Left ventricle myocardium inferior (tissue), 1 donor: Measurements from ENCODE around the gene BCAR3. TPM values are rescaled to one million over a fixed set of nuclear protein-coding genes. Genes with fewer than 3 reads are reported as not detected.

Experiments used
- DNase-seq: peaks from one replicate; pipeline ENCODE4 v3.0.0-alpha.2; 2020
- H3K27ac ChIP-seq: fragments of 200-600 bp; replicated peaks from 2 replicates; pipeline ENCODE4 v1.8.0; 2021
- H3K27me3 ChIP-seq: fragments of 200-600 bp; 2 replicates; pipeline ENCODE4 v1.8.0; 2021; ENCODE audit warnings: low read depth
- H3K36me3 ChIP-seq: fragments of 200-600 bp; 2 replicates; pipeline ENCODE4 v1.8.0; 2021
- H3K4me1 ChIP-seq: fragments of 200-600 bp; 2 replicates; pipeline ENCODE4 v1.8.0; 2021
- H3K4me3 ChIP-seq: fragments of 200-600 bp; 2 replicates; pipeline ENCODE4 v1.8.0; 2021; ENCODE audit warnings: mild to moderate bottlenecking, moderate library complexity
- H3K9me3 ChIP-seq: fragments of 200-600 bp; replicated peaks from 2 replicates; pipeline ENCODE4 v1.8.0; 2021
- intact Hi-C: fragments of 100-400 bp; cut with micrococcal nuclease; formaldehyde crosslinking; loops from one replicate; pipeline ENCODE4 v1.11.0; 2022
- total RNA-seq: library from RNA; stranded (reverse); fragmentation: NEBNext Ultra II Directional; extraction: Animal tissue kit (Norgen Biotek cat#: 25700); gene quantifications from one replicate; pipeline ENCODE4 v1.2.1, GENCODE V29; 2021
- TF ChIP-seq, protein P1 (sequence below): fragments of 200-600 bp; IDR thresholded peaks from 2 replicates; pipeline ENCODE4 v1.8.0; 2021; ENCODE audit warnings: antibody characterized with exemption, mild to moderate bottlenecking, borderline replicate concordance
- donor health status: DM: no; HTN: yes; CAD: no; lungs with severe emphysema.

Gene BCAR3
- total RNA-seq, 1 donor from 2014 or later = 23.5 TPM

DNA sequence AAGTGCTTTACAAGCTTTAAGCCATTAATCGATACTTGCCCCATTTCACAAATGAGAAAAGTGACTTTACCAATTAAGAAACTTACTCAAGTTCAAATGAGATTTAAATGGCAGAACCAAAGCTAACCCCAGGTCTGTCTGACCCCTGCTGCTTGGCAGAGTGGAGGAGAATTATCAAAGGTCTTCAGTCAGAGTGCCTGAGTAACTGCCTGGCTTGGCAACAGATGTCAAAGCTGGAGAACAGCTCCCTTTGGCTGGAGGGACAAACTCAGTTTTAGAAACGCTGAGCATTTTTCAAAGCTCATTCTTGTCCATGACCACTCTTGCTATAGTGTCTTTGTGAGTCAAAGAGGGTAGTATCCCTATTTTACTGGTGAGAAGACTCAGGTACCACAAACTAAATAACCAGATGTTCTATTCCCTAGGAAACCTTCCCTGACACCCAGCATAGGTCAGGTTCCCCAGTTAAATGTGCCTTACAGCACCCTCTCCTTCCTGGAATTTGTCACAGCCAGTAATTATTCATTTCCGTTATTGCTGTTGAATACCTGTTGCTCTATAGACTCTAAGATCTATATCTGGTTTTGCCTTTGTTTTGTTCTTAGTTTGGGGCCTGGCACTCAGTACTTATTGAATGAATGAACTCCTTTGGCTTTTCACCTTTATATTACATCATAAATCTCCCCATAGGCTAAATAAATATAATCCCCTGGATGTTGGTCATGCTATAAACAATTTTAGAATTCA lies 5.0 kb upstream of the BCAR3 start:
- no peak overlapping the region for H3K27ac ChIP-seq
- H3K4me1 ChIP-seq = peaks cover 21% of the 10 kb centered on the region
- TF ChIP-seq, protein P1, sequence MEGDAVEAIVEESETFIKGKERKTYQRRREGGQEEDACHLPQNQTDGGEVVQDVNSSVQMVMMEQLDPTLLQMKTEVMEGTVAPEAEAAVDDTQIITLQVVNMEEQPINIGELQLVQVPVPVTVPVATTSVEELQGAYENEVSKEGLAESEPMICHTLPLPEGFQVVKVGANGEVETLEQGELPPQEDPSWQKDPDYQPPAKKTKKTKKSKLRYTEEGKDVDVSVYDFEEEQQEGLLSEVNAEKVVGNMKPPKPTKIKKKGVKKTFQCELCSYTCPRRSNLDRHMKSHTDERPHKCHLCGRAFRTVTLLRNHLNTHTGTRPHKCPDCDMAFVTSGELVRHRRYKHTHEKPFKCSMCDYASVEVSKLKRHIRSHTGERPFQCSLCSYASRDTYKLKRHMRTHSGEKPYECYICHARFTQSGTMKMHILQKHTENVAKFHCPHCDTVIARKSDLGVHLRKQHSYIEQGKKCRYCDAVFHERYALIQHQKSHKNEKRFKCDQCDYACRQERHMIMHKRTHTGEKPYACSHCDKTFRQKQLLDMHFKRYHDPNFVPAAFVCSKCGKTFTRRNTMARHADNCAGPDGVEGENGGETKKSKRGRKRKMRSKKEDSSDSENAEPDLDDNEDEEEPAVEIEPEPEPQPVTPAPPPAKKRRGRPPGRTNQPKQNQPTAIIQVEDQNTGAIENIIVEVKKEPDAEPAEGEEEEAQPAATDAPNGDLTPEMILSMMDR = no peak
- H3K27me3 ChIP-seq = no peaks in the 10 kb centered on the region
- no peak overlapping the region for H3K4me3 ChIP-seq
- no peaks in the 10 kb centered on the region for H3K9me3 ChIP-seq
- no peaks in the 10 kb centered on the region for H3K36me3 ChIP-seq
- no peak for DNase-seq
- intact Hi-C loops = loop anchor here (10.0 kb wide), 1 partner anchor 52 kb away; no protein-coding TSS in a partner anchor

DNA sequence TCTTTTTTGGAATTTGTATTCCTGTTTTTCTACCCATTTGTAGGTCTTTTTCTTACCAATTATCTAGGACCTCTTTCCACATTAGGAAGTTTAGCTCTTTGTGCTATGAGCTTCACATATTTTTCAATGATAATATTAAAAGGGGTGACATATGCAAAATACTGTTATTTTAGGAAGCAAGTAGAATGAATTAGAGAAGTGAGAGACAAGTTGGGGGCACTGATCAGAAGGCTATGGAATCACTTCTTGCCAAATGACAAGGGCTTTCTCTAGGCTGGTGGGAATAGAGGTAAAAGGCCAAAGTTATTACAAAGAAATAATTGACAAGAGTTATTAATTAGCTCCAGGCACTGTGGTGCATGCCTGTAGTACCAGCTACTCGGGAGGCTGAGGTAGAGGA lies 4.3 kb upstream of the BCAR3 start:
- H3K27me3 ChIP-seq = no peaks in the 10 kb centered on the region
- intact Hi-C loops = loop anchor here (10.0 kb wide), 1 partner anchor 51 kb away; no protein-coding TSS in a partner anchor

DNA sequence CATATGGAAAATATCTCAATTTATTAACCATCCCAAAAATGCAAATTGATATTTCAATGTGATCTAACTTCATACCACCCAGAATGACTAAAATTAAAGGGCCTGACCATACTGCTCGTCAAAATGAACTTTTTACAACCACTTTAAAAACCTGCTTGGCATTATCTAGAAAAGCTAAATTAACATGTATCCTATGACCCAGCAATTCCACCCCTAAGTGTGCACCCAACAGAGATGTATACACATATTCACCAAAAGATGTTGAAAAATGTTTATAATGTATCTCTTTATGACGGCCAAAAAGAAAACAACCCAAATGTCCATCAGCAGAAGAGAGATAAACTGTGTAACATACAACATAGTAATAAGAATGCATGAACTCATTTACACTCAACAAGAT lies 1.6 kb upstream of the BCAR3 start:
- intact Hi-C loops = loop anchor here (10.0 kb wide), 1 partner anchor 48 kb away; no protein-coding TSS in a partner anchor
- Histone ChIP-seq H3K27me3 (no peaks in the 10 kb centered on the region), H3K4me3 (no peak overlapping the region), H3K27ac (no peak overlapping the region), H3K9me3 (no peaks in the 10 kb centered on the region), H3K4me1 (peaks cover 52% of the 10 kb centered on the region), H3K36me3 (no peaks in the 10 kb centered on the region)
- no peak for DNase-seq
- TF ChIP-seq, protein P1 = no peak

More for the DNA sequence above, 4.3 kb upstream of the BCAR3 start:
- Histone ChIP-seq H3K4me1 (peaks cover 27% of the 10 kb centered on the region), H3K27ac (no peak overlapping the region), H3K36me3 (no peaks in the 10 kb centered on the region), H3K4me3 (no peak overlapping the region), H3K9me3 (no peaks in the 10 kb centered on the region)
- DNase-seq = no peak
- TF ChIP-seq, protein P1 = no peak

DNA sequence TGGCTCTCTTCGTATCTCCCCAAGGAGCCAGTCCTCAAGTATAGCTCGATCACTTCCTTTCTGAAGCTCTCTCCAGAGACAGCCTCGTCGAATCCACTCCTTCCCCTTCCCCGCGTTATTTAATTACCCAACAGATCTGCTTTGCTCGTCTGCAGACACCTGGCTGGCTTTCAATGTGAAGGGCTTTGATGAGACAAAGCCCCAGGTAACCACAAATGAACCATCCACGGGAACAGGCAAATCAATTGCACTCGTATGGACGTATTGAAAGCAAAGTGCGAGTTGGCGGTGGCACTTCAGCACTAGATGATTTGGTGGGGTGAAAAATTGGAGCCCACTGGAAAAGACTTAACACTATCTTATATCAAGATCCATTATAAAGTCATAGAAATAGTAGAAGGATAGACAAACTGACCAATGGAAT lies 364 bp upstream of the BCAR3 start:
- peaks cover 61% of the 10 kb centered on the region for H3K4me1 ChIP-seq

DNA sequence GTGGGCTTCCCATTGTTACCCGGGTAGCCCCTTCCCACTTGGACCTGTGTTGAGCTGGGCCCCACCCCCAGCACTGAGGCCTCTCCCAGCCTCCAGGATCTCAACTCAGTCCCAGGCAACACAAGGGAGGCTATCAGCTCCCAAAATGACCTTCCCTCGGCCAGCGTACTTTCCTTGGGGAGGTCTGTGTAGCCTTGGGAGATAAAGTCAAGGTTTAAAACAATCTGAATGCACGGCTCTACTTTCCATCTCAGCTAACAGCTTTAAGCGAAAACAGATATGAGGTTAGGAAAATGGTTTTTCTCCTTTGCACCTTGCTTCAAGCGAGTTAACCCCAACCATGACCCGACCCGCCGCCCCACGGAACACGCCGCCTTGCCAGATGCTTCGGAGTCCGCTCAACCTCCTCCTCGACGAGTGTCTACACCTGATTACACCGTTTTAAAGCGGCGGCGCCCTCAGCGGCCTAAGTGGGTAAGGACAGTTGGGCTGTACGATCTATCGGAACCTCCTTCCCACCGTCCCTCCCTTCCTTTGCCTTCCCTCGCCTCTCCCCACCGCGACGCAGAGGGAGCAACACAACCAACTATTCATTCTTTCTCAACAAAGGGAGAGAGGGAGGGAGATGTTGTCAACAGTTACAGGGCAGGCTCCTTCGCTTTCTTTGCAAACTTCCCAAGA lies 1.1 kb downstream of the BCAR3 start:
- Histone ChIP-seq H3K4me3 (peak overlapping the region; percentile 95), H3K9me3 (no peaks in the 10 kb centered on the region), H3K27ac (peak overlapping the region; percentile 94), H3K27me3 (no peaks in the 10 kb centered on the region), H3K4me1 (peaks cover 64% of the 10 kb centered on the region), H3K36me3 (no peaks in the 10 kb centered on the region)
- intact Hi-C loops = loop anchor here (10.0 kb wide), 1 partner anchor 46 kb away; no protein-coding TSS in a partner anchor
- DNase-seq = peak; percentile 86
- TF ChIP-seq, protein P1 = peak; percentile 71

More for the DNA sequence above, 364 bp upstream of the BCAR3 start:
- H3K27ac ChIP-seq = peak overlapping the region; percentile 94
- intact Hi-C loops = loop anchor here (10.0 kb wide), 1 partner anchor 47 kb away; no protein-coding TSS in a partner anchor
- TF ChIP-seq, protein P1 = no peak
- DNase-seq = no peak
- H3K4me3 ChIP-seq = peak overlapping the region; percentile 95
- H3K27me3 ChIP-seq = no peaks in the 10 kb centered on the region
- H3K9me3 ChIP-seq = no peaks in the 10 kb centered on the region
- H3K36me3 ChIP-seq = no peaks in the 10 kb centered on the region
